ENCODE data around the gene SPACA4.
A peak's percentile ranks its signal among the peaks of the same experiment; 100 is the strongest.

- peak in 1 of 11 experiments; percentile 15 for TF ChIP-seq CTCF (IDR thresholded peaks at IDR 0.05 in 8 of 11, conservative IDR thresholded peaks at IDR 0.05 in 3 of 11)
- TF ChIP-seq POLR2A (IDR thresholded peaks at IDR 0.05), result peak in 1 of 3 donors; percentile 5
Measured at GRCh38 chr19:48635263-48635965, 28.9 kb downstream of the SPACA4 start.

Data from spleen (tissue), 7 donors.